ENCODE measurements around the gene COL5A1. TPM values are rescaled to one million over a fixed set of nuclear protein-coding genes. Genes with fewer than 3 reads are reported as not detected.
A peak's percentile ranks its signal among the peaks of the same experiment; 100 is the strongest.
"Not testable (repeated sequence)": the region's sequence is repeated elsewhere in the genome, so short reads cannot be mapped to it uniquely, and the experiment has no call there.

Gene COL5A1
- total RNA-seq, 1 donor from 2014 or later, result 21.6 TPM

DNA sequence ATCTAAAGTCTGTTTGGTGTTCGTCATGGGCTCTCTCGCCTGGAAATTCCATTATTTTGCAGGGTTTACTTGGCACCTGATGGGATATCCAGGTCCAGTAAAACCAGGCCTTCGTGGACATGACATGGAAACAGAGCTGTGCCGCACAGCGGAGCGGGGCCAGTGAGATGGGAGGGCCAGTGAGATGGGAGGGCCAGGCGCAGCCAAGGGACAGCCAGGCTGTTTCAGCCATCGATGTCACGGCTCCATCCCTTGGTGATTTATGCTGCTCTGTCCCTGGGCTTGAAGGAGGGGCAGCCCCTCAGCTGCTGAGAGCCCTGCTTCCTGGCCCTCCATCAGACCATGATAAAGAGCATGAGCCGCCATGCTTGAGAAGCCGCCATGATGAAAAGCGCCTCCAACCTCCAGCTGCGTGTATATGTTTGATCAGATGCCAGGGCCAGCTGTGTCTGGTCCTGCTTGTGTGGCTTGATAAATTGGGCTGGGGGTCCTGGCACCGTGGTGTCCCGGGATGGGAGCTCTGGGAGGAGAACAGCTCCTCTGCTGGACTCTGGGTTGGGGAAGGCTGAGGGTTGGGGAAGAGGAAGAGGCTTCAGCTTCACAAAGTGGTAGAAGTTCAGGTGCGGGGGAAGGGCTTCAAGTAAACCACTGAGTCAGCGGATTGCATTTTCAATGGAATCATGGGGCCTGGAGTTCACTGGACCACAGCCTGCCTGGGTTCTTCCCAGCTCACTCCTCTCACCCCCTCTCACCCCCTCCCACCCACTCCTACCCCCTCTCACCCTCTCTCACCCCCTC, 6.1 kb upstream of the COL5A1 start:
- peak; percentile 39 for DNase-seq (ENCODE audit: low spot score)
- intact Hi-C loops (cut with DNase I), result no loop called here

DNA sequence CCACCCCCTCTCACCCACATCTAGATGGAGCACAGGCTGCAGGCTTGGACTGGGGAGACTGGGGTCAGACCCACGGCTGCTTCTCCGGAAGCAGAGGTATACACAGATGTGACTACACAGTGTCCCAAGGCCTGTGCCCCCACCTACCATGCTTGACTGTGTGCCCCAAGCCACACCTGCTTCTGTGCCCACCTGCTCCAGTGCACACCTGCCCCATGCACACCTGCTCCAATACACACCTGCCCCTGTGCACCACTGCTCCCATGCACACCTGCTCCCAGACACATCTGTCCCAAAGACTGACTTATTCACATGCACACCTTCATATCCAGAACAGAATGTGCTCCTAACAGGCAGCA, 5.5 kb upstream of the COL5A1 start:
- no peak for DNase-seq (ENCODE audit: low spot score)
- intact Hi-C loops (cut with DNase I), result no loop called here

DNA sequence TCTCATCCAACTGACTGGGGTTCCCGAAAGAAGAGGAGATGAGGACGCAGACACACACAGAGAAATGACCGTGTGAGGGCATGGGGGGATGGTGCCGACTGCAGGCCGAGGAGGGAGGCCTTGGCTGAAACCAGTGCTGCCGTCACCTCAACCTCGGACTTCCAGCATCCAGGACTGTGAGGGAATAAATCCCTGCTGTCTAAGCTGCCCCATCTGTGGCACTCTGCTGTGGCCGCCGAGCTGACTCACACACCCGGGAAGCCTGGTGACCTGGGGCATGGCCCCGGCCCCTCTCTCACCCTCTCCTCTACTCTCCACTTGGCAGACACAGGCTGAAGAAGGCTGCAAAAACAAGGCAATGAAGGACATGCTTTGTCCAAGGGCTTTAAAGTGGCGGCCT, 4.4 kb upstream of the COL5A1 start:
- DNase-seq (ENCODE audit: low spot score), result no peak
- intact Hi-C loops (cut with DNase I), result no loop called here

DNA sequence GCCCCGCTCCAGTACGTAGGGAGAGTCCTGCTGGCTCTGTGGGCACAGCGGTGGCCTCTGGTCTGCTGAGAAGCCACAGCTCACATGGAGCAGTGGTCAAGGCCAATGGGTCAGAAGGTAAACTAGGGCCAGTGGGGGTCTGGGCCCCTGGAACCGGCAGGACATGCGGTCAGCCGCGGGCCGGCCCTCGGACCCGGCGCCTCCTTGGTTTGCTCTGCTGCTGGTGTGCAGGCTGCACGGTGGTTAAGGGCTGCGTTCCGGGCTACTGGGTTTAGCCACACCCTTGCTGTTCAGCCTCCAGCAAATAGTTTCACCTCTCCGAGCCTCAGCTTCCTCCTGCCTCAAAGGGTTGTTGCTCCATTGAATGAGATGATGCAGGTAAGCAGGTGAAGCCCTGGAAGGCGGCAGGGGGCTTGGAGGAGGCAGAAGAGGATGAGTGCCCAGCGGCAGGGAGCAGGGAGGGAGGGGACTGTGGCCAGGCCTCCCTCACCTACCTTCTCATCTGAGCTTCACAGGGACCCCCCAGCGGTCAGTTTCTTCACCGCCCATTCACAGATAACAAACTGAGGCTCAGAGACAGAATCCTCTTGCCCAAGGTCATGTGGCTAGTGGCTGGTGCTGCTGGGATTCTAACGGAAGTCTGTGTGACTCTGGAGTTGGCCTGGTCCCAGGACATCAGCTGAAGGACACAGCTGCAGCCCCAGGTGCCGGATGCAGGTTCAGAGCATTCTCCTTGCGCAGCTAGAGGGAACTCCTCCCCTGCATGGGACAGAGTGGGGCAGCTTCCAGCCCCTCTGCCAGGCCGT, 3.7 kb upstream of the COL5A1 start:
- intact Hi-C loops (cut with DNase I), result no loop called here
- no peak for DNase-seq (ENCODE audit: low spot score)

DNA sequence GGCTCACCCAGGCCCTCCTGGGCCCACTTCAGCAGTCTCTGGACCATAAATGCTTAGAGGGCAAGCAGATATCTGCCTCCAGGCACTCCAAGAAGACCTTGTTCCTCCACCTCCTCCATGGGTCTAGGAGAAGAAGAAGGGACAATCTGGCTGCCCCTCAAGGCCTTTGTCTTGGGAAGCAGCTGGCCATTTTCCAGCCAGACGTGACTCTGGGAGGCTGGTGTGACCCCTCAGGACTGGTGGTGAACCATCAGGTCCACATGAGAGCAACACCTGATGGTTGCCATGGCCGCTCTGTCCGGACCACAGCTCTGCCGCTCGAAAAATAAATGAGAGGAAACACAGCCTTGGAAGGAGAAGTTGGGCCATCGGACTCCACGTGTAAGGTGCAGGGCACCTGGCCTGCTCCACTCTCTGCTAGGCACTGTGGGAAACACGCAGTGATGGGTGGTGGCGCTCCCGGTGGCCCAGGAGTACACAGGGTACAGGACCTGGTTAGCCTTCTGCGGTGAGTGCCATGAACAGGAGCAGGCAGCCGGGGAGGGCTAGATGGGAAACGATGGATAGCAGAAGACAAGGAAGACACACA, 3.0 kb upstream of the COL5A1 start:
- intact Hi-C loops (cut with DNase I), result no loop called here
- no peak for DNase-seq (ENCODE audit: low spot score)

DNA sequence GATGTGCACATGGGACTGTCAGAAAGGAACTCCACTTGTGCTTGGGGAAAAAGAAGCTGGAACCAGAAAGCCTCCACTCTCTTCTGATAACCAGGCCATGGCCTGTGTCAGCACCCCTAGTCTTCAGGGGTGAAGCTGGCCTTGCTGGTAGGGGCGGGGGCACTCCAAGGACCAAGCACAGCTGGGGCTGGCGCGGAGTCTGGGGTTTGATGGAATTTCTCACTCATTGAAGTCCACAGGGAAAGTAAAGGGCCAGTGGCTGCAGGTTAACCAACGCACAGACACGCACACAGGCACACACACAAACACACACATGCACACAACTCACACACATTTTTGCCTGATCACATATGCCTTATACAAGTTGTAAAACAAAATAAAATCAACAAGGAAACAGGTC, 1.6 kb upstream of the COL5A1 start:
- DNase-seq (ENCODE audit: low spot score), result no peak
- intact Hi-C loops (cut with DNase I), result loop anchor here (5.0 to 10.0 kb wide), 3 partner anchors 38 to 475 kb away; partner anchors contain the start of gene RNU6ATAC

DNA sequence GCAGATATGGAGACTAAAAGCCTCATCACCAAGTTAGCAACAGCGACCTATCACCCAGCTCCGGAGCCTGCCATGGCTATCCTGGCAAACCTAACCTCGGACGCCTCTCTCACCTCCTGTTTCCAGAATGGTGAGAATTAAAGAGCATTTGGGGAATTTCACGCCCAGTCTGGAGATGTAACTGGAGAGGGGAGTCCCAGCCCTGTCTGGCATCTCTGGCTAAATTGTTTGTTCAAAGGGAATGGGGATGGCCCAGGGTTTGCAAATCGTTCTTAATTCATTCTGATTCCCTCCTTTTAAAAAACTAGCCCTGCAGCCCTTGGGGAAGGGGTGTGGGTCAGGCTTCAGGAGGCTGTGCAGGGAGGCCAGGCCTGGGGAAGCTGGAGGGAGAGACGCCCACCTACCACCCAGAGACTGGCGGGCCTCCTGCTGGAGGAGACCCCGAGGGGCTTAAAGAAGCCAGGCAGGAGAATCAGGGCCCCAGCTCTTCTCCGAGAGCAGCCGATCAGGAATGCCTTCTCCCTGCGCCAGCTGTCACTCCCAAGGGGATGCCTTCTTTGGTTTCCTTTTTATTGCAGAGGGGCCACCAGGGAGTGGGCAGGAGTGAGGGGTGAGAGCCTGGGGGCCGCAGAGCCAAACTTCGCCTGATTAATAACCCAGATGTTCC, 964 bp upstream of the COL5A1 start:
- intact Hi-C loops (cut with DNase I), result loop anchor here (5.0 to 10.0 kb wide), 3 partner anchors 38 to 476 kb away; partner anchors contain the start of gene RNU6ATAC

DNA sequence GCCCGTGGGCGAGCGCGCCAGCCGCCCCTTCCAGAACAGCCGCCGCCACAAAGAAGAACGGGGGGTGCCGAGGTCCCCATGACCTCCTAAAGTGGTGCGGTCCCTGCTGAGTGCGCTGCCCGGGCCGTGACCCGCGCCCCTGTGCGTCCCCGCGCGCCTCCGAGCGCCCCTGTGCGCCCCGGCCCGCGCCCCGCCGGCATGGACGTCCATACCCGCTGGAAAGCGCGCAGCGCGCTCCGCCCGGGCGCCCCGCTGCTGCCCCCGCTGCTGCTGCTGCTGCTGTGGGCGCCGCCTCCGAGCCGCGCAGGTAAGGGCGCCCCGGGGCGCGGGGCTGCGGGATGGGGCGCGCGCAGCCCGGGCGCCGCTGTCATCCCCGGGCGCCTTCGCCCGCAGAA, 384 bp downstream of the COL5A1 start:
- DNase-seq (ENCODE audit: low spot score), result no peak
- intact Hi-C loops (cut with DNase I), result loop anchor here (5.0 to 10.0 kb wide), 3 partner anchors 40 to 477 kb away; partner anchors contain the start of gene RNU6ATAC

More for the DNA sequence above, 964 bp upstream of the COL5A1 start:
- DNase-seq (ENCODE audit: low spot score), result no peak

DNA sequence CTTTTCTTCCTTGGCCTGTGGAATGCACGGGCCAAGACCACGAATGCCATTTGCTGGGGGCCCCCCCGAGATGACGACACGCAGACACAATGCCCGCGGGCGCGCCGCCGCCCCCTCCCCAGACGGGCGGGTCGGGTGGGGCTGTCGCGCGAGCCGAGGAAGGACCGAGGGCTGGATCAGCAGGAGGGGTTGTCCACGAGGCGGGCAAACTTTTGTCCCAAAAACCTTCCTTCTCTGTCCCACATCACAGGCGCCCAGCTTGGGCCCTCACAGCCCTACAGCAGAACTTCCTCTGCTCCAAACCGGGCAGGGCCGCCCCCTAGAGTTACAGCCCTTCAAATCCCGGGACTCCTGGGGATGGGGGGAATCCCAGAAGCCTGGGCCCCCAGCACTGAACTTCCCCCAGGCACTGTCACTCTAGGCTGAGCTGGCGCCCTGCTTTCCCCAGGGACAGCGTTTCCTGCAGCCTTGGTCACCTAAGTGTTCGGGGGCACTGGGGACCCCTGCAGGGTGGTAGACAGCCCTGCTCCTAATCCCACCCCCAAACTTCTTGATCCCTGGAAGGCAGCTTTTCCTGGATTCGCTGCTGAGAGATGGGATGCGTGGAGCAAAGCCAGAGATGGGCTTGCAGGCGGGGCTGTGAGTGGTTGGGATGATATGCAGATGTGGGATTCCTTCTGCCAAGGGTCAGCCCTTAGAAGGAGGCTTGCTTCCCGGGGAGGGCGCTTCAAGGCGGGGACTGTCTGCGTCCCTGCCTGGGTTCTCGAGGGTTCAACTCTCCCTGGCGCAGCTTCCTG, 980 bp downstream of the COL5A1 start:
- intact Hi-C loops (cut with DNase I), result loop anchor here (5.0 to 10.0 kb wide), 3 partner anchors 40 to 478 kb away; partner anchors contain the start of gene RNU6ATAC

DNA sequence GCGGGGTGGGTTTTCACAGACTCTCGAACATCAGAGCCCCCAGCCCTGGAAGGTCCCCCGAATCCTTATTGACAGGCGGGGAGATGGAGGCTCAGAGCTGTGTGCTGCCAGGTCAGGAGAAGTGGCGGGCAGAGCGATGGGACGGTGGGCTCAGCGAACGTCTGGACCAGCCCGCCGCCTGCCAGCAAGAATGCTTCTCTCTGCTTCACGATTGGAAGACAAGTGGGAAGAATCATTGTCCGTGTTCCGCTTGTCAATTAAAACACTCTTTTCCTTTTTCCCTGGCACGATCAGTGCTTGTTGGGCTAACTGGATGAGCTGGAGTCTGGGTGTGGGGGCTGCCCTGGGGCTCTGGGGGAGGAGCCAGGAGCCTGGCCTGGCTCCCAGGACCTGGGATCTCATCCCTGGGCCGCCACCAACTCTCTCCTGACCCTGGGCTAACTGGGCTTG, 1.6 kb downstream of the COL5A1 start:
- intact Hi-C loops (cut with DNase I), result loop anchor here (5.0 to 10.0 kb wide), 3 partner anchors 41 to 478 kb away; partner anchors contain the start of gene RNU6ATAC
- no peak for DNase-seq (ENCODE audit: low spot score)

More for the DNA sequence above, 980 bp downstream of the COL5A1 start:
- no peak for DNase-seq (ENCODE audit: low spot score)

DNA sequence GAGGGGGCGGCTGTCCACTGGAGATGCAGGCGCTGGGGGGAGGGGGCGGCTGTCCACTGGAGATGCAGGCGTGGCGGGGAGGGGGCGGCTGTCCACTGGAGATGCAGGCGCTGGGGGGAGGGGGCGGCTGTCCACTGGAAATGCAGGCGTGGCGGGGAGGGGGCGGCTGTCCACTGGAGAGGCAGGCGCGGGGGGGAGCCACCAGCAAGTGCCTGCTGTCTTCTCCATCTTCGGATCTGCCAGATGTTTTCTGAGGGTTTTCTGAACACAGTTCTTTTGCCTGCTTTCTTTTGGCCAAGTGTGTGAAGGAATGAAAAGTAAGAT, 2.8 kb downstream of the COL5A1 start:
- DNase-seq (ENCODE audit: low spot score), result not testable (repeated sequence)
- intact Hi-C loops (cut with DNase I), result loop anchor here (5.0 to 10.0 kb wide), 3 partner anchors 42 to 480 kb away; partner anchors contain the start of gene RNU6ATAC

DNA sequence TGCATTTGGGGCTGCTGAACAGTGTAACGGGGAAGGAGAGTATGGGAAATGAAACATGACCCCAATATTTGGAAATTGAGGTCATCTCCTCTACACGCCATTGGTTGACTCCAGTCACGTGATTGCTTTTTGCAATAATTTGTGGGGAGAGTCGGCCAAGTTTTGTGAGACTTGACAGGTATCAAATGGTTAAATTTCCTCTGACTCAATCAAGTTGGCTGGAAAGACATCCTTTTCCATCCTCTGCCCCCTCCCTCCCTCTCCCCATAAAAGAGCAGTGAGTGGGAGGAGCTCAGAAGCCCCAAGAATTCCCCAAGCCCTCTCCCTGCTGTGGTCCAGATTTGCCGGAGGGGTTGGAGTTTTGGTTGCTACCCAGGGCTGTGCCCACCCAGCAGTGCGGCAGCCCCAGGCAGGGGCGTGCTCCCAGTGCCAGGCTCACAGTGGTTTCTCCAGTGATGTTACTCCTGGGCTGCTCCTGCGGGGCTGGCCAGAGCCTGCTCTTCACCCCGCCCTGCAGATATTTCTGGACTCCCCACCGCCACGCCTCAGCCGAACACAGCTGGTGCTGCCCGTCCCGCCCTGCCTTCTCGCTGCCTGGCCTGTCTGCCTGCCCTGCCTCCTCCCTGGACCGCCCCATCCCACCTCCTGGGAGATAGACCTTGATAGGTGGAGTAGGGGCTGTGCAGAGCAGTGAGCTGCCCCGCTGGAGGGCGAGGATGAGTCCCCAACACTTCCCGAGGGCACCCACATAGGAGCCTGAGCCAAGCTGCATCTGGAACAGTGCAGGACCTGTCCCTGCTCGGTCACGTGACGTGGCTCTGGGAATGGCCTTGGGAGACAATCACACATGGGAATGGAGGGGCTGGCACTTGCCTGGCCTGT, 3.4 kb downstream of the COL5A1 start:
- intact Hi-C loops (cut with DNase I), result loop anchor here (5.0 to 10.0 kb wide), 4 partner anchors 42 to 480 kb away; partner anchors contain the start of gene RNU6ATAC
- DNase-seq (ENCODE audit: low spot score), result no peak

DNA sequence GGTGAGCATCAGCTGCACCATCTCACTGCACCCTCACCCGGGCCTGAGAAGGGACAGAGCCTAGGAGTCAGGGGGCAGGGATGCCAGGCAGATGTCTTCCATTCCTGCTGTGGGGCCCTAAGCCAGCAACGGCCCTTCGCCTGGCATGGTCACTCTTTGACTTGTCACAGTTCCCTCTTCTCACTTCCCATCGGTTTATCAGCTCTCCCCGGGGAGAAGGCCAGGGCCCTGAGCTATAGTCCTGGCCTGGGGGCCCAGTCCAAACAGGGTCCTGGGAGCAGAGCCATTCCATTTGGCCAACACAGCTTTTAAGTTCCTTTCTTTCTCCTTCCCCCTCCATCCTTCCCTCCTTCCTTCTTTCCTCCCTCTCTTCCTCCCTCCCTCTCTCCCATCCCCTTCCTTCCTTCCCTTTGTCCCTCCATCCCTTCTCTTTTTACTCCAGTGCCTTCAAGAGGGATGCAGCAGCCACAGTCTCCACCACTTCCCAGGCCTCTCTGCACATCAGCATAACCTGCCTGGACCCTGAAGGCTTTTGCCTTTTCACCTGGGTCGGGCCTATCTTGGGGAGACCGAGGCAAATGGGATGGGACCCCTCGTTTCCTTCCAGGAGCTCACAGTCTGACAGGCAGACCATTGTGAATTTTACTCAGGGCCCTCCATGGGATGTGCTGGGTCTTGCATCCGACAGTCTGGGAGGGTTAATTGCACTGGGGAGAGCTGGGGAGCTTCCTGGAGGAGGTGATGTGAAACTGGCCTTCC, 4.2 kb downstream of the COL5A1 start:
- intact Hi-C loops (cut with DNase I), result loop anchor here (5.0 to 10.0 kb wide), 2 partner anchors 42 to 481 kb away; partner anchors contain the start of gene RNU6ATAC
- DNase-seq (ENCODE audit: low spot score), result no peak

DNA sequence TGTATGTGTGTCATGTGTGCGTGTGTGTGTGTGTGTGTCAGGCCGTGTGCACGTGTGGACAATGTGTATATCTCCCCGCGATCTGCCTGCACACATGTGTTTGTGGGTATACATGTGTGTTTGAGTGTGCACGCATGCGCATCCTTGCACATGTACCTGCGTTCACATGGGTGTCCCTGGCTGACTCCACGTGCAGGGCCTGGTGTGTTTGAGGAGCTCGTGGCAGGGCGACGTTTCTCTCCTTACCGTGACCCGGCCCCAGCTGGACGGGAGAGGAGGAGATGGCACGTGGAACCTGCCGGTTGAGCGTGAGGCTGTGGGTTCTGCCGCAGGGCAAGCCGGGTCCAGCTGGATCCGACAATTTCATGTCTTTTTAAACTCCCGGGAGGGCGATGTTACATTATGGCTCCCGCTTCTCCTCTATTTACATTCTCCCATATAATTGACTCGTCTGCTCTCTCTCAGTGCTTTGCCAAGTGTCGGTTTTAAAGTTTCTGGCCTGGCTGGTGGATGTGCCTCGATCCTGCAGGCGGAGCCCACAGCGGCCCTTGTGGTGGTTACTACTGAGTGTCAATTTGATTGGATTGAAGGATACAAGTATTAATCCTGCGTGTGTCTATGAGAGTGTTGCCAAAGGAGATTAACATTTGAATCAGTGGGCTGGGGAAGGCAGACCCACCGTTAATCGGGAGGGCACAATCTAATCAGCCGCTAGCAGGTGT, 5.9 kb downstream of the COL5A1 start:
- intact Hi-C loops (cut with DNase I), result loop anchor here (5.0 to 10.0 kb wide), 2 partner anchors 40 to 483 kb away; partner anchors contain the start of gene RNU6ATAC
- no peak for DNase-seq (ENCODE audit: low spot score)

DNA sequence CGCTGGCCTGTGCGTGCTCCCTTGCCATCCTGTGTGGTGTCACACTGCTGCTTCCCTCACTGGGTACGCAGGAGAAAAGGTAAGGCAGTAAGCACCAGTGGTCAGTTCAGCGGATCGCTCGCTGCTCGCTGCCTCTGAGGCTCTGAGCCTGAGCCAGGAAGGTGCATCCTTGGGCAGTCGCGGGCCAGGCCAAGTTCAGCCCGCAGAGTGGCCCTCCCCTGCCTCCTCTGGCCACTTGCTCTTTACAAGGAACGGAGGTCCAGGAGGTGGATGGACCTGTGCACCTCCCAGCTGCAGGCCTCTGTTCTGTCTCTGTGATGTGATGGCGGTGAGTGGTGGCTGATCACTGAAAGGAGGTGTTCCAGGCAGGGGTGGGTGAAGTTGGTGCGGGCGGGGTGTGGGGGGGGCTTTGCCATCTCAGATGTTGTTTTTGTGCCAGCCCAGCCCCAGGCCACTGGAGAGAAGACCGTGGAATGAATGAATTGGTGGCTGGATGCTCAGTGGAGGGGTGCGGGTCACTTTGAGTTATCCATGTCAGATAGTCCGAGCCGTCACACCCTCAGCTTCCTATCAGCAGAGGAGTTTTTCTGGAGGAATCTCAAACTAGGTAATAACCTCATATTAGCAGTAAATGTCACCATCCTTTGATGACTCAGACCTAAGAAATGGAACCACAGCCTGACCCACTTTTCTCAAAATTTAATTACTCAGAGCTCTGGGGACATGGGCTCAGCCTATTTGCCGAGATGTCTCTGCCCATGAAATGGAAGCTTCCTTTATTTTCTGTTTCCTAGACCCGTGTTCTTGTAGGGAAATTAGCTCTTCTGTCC, 7.3 kb downstream of the COL5A1 start:
- no peak for DNase-seq (ENCODE audit: low spot score)
- intact Hi-C loops (cut with DNase I), result loop anchor here (5.0 to 10.0 kb wide), 2 partner anchors 38 to 484 kb away; partner anchors contain the start of gene RNU6ATAC

All from cardiac septum (tissue), 1 donor.